22Rv1 (cell line): ENCODE measurements around the gene ANXA2R.
"Not testable (repeated sequence)": the region's sequence is repeated elsewhere in the genome, so short reads cannot be mapped to it uniquely, and the experiment has no call there.

Experiments
- ZFX ChIP-seq: fragments of 450-650 bp; IDR thresholded peaks from 2 replicates; pipeline ENCODE4 v1.6.1; 2017; ENCODE audit warnings: antibody characterized with exemption, borderline replicate concordance
- TF ChIP-seq, protein P1 (sequence below): fragments of 450-650 bp; IDR thresholded peaks from 2 replicates; pipeline ENCODE4 v1.5.1; 2017; ENCODE audit warnings: mild to moderate bottlenecking

- TF ChIP-seq, protein P1, sequence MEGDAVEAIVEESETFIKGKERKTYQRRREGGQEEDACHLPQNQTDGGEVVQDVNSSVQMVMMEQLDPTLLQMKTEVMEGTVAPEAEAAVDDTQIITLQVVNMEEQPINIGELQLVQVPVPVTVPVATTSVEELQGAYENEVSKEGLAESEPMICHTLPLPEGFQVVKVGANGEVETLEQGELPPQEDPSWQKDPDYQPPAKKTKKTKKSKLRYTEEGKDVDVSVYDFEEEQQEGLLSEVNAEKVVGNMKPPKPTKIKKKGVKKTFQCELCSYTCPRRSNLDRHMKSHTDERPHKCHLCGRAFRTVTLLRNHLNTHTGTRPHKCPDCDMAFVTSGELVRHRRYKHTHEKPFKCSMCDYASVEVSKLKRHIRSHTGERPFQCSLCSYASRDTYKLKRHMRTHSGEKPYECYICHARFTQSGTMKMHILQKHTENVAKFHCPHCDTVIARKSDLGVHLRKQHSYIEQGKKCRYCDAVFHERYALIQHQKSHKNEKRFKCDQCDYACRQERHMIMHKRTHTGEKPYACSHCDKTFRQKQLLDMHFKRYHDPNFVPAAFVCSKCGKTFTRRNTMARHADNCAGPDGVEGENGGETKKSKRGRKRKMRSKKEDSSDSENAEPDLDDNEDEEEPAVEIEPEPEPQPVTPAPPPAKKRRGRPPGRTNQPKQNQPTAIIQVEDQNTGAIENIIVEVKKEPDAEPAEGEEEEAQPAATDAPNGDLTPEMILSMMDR: not testable (repeated sequence)
- not testable (repeated sequence) for TF ChIP-seq ZFX
Observed at GRCh38 chr5:43025184-43025950, 14.8 kb downstream of the ANXA2R start.
